ENCODE measurements around the gene ANKRD34A.

GRCh38 chr1:145927063-145927886 is 37.1 kb downstream of the ANKRD34A start, which contains the start of gene RBM8A:
- peak; percentile 45 for TF ChIP-seq CTCF (IDR thresholded peaks at IDR 0.05; ENCODE audit: low read depth, low read length, missing input control)
- no peak for TF ChIP-seq TAF1 (conservative IDR thresholded peaks at IDR 0.05)
- TF ChIP-seq FOXA1 (IDR thresholded peaks at IDR 0.05) = peak; percentile 57
- peak in 1 of 2 donors; percentile 49 for TF ChIP-seq EGR1 (IDR thresholded peaks at IDR 0.05; ENCODE audit: low read depth in 2 of 2)
- TF ChIP-seq JUND (IDR thresholded peaks at IDR 0.05) = peak; percentile 54 to 55
- TF ChIP-seq, protein P1, sequence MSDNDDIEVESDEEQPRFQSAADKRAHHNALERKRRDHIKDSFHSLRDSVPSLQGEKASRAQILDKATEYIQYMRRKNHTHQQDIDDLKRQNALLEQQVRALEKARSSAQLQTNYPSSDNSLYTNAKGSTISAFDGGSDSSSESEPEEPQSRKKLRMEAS (IDR thresholded peaks at IDR 0.05) = peak; percentile 55
- TF ChIP-seq, protein P2, sequence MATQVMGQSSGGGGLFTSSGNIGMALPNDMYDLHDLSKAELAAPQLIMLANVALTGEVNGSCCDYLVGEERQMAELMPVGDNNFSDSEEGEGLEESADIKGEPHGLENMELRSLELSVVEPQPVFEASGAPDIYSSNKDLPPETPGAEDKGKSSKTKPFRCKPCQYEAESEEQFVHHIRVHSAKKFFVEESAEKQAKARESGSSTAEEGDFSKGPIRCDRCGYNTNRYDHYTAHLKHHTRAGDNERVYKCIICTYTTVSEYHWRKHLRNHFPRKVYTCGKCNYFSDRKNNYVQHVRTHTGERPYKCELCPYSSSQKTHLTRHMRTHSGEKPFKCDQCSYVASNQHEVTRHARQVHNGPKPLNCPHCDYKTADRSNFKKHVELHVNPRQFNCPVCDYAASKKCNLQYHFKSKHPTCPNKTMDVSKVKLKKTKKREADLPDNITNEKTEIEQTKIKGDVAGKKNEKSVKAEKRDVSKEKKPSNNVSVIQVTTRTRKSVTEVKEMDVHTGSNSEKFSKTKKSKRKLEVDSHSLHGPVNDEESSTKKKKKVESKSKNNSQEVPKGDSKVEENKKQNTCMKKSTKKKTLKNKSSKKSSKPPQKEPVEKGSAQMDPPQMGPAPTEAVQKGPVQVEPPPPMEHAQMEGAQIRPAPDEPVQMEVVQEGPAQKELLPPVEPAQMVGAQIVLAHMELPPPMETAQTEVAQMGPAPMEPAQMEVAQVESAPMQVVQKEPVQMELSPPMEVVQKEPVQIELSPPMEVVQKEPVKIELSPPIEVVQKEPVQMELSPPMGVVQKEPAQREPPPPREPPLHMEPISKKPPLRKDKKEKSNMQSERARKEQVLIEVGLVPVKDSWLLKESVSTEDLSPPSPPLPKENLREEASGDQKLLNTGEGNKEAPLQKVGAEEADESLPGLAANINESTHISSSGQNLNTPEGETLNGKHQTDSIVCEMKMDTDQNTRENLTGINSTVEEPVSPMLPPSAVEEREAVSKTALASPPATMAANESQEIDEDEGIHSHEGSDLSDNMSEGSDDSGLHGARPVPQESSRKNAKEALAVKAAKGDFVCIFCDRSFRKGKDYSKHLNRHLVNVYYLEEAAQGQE (IDR thresholded peaks at IDR 0.05) = peak; percentile 93
- peak; percentile 100 for TF ChIP-seq YY1 (IDR thresholded peaks at IDR 0.05)

All from liver (tissue), 3 donors.